ENCODE data around the gene FBRSL1.

The FBRSL1 gene

GRCh38 chr12:132503618-132504204 is 13.8 kb downstream of the FBRSL1 start:
- no peak overlapping the region for H3K9ac ChIP-seq (ENCODE audit: low read depth, low read length)
- H3K27ac ChIP-seq (ENCODE audit: low read length) = no peak overlapping the region
- peaks cover 7% of the 10 kb centered on the region; the same call in 1 of the 2 replicates for H3K4me1 ChIP-seq (ENCODE audit: insufficient read depth, low read length)
- no peaks in the 10 kb centered on the region for H3K27me3 ChIP-seq (ENCODE audit: insufficient read depth, low read length)
- no peaks in the 10 kb centered on the region for H3K9me3 ChIP-seq (ENCODE audit: insufficient read depth, low read depth, low read length)
- no peak overlapping the region for H3K4me3 ChIP-seq (ENCODE audit: low read length)
- no peaks in the 10 kb centered on the region for H3K36me3 ChIP-seq (ENCODE audit: insufficient read depth, low read depth, low read length)

GRCh38 chr12:132505105-132505851 is 15.3 kb downstream of the FBRSL1 start:
- H3K4me3 ChIP-seq (ENCODE audit: low read length) = no peak overlapping the region
- no peak overlapping the region for H3K27ac ChIP-seq (ENCODE audit: low read length)
- peaks cover 7% of the 10 kb centered on the region; the same call in 1 of the 2 replicates for H3K4me1 ChIP-seq (ENCODE audit: insufficient read depth, low read length)
- H3K36me3 ChIP-seq (ENCODE audit: insufficient read depth, low read depth, low read length) = no peaks in the 10 kb centered on the region
- H3K27me3 ChIP-seq (ENCODE audit: insufficient read depth, low read length) = no peaks in the 10 kb centered on the region
- H3K9me3 ChIP-seq (ENCODE audit: insufficient read depth, low read depth, low read length) = no peaks in the 10 kb centered on the region
- H3K9ac ChIP-seq (ENCODE audit: low read depth, low read length) = no peak overlapping the region

GRCh38 chr12:132505852-132506219 is 15.9 kb downstream of the FBRSL1 start:
- no peaks in the 10 kb centered on the region for H3K36me3 ChIP-seq (ENCODE audit: insufficient read depth, low read depth, low read length)
- H3K27ac ChIP-seq (ENCODE audit: low read length) = no peak overlapping the region
- no peaks in the 10 kb centered on the region for H3K9me3 ChIP-seq (ENCODE audit: insufficient read depth, low read depth, low read length)
- no peaks in the 10 kb centered on the region for H3K27me3 ChIP-seq (ENCODE audit: insufficient read depth, low read length)
- H3K9ac ChIP-seq (ENCODE audit: low read depth, low read length) = no peak overlapping the region
- peaks cover 7% of the 10 kb centered on the region; the same call in 1 of the 2 replicates for H3K4me1 ChIP-seq (ENCODE audit: insufficient read depth, low read length)
- no peak overlapping the region for H3K4me3 ChIP-seq (ENCODE audit: low read length)

- Histone ChIP-seq H3K27me3 (ENCODE audit: insufficient read depth, low read length) (no peaks in the 10 kb centered on the region), H3K4me1 (ENCODE audit: insufficient read depth, low read length) (peaks cover 7% of the 10 kb centered on the region; the same call in 1 of the 2 replicates), H3K9ac (ENCODE audit: low read depth, low read length) (no peak overlapping the region), H3K27ac (ENCODE audit: low read length) (no peak overlapping the region), H3K9me3 (ENCODE audit: insufficient read depth, low read depth, low read length) (no peaks in the 10 kb centered on the region), H3K36me3 (ENCODE audit: insufficient read depth, low read depth, low read length) (no peaks in the 10 kb centered on the region), H3K4me3 (ENCODE audit: low read length) (no peak overlapping the region)
These were observed 16.6 kb downstream of the FBRSL1 start for GRCh38 chr12:132506328-132507160.

GRCh38 chr12:132507161-132507538 is 17.2 kb downstream of the FBRSL1 start:
- H3K27ac ChIP-seq (ENCODE audit: low read length) = no peak overlapping the region
- H3K4me1 ChIP-seq (ENCODE audit: insufficient read depth, low read length) = peaks cover 6% of the 10 kb centered on the region; the same call in 1 of the 2 replicates
- no peaks in the 10 kb centered on the region for H3K27me3 ChIP-seq (ENCODE audit: insufficient read depth, low read length)
- H3K9me3 ChIP-seq (ENCODE audit: insufficient read depth, low read depth, low read length) = no peaks in the 10 kb centered on the region
- no peak overlapping the region for H3K9ac ChIP-seq (ENCODE audit: low read depth, low read length)
- no peak overlapping the region for H3K4me3 ChIP-seq (ENCODE audit: low read length)
- no peaks in the 10 kb centered on the region for H3K36me3 ChIP-seq (ENCODE audit: insufficient read depth, low read depth, low read length)

- no peaks in the 10 kb centered on the region for H3K27me3 ChIP-seq (ENCODE audit: insufficient read depth, low read length)
- H3K4me1 ChIP-seq (ENCODE audit: insufficient read depth, low read length) = 0 out of 2 replicates have a peak, but pooled peaks cover 3% of the 10 kb centered on the region
- no peaks in the 10 kb centered on the region for H3K9me3 ChIP-seq (ENCODE audit: insufficient read depth, low read depth, low read length)
- H3K4me3 ChIP-seq (ENCODE audit: low read length) = no peak overlapping the region
- H3K9ac ChIP-seq (ENCODE audit: low read depth, low read length) = no peak overlapping the region
- no peaks in the 10 kb centered on the region for H3K36me3 ChIP-seq (ENCODE audit: insufficient read depth, low read depth, low read length)
- H3K27ac ChIP-seq (ENCODE audit: low read length) = no peak overlapping the region
These were observed 17.9 kb downstream of the FBRSL1 start for GRCh38 chr12:132507656-132508490.

- H3K27ac ChIP-seq (ENCODE audit: low read length) = no peak overlapping the region
- no peak overlapping the region for H3K4me3 ChIP-seq (ENCODE audit: low read length)
- no peaks in the 10 kb centered on the region for H3K9me3 ChIP-seq (ENCODE audit: insufficient read depth, low read depth, low read length)
- no peaks in the 10 kb centered on the region for H3K27me3 ChIP-seq (ENCODE audit: insufficient read depth, low read length)
- H3K36me3 ChIP-seq (ENCODE audit: insufficient read depth, low read depth, low read length) = no peaks in the 10 kb centered on the region
- H3K9ac ChIP-seq (ENCODE audit: low read depth, low read length) = no peak overlapping the region
- 0 out of 2 replicates have a peak, but pooled peaks cover 3% of the 10 kb centered on the region for H3K4me1 ChIP-seq (ENCODE audit: insufficient read depth, low read length)
These were observed 18.5 kb downstream of the FBRSL1 start for GRCh38 chr12:132508491-132508740.

- H3K9me3 ChIP-seq (ENCODE audit: insufficient read depth, low read depth, low read length) = no peaks in the 10 kb centered on the region
- H3K36me3 ChIP-seq (ENCODE audit: insufficient read depth, low read depth, low read length) = no peaks in the 10 kb centered on the region
- H3K27me3 ChIP-seq (ENCODE audit: insufficient read depth, low read length) = no peaks in the 10 kb centered on the region
- no peak overlapping the region for H3K4me3 ChIP-seq (ENCODE audit: low read length)
- H3K9ac ChIP-seq (ENCODE audit: low read depth, low read length) = no peak overlapping the region
- H3K27ac ChIP-seq (ENCODE audit: low read length) = no peak overlapping the region
- H3K4me1 ChIP-seq (ENCODE audit: insufficient read depth, low read length) = 0 out of 2 replicates have a peak, but pooled peaks cover 3% of the 10 kb centered on the region
These were observed 19.1 kb downstream of the FBRSL1 start for GRCh38 chr12:132508860-132509732.

GRCh38 chr12:132510111-132510724 is 20.3 kb downstream of the FBRSL1 start:
- H3K36me3 ChIP-seq (ENCODE audit: insufficient read depth, low read depth, low read length) = no peaks in the 10 kb centered on the region
- H3K27ac ChIP-seq (ENCODE audit: low read length) = no peak overlapping the region
- H3K4me1 ChIP-seq (ENCODE audit: insufficient read depth, low read length) = 0 out of 2 replicates have a peak, but pooled peaks cover 3% of the 10 kb centered on the region
- no peak overlapping the region for H3K4me3 ChIP-seq (ENCODE audit: low read length)
- H3K9me3 ChIP-seq (ENCODE audit: insufficient read depth, low read depth, low read length) = no peaks in the 10 kb centered on the region
- H3K27me3 ChIP-seq (ENCODE audit: insufficient read depth, low read length) = peaks cover 4% of the 10 kb centered on the region; the same call in 1 of the 2 replicates
- H3K9ac ChIP-seq (ENCODE audit: low read depth, low read length) = no peak overlapping the region

GRCh38 chr12:132510746-132511477 is 21.0 kb downstream of the FBRSL1 start:
- H3K4me3 ChIP-seq (ENCODE audit: low read length) = no peak overlapping the region
- H3K9ac ChIP-seq (ENCODE audit: low read depth, low read length) = no peak overlapping the region
- H3K36me3 ChIP-seq (ENCODE audit: insufficient read depth, low read depth, low read length) = no peaks in the 10 kb centered on the region
- 0 out of 2 replicates have a peak, but pooled peaks cover 3% of the 10 kb centered on the region for H3K4me1 ChIP-seq (ENCODE audit: insufficient read depth, low read length)
- H3K9me3 ChIP-seq (ENCODE audit: insufficient read depth, low read depth, low read length) = no peaks in the 10 kb centered on the region
- H3K27ac ChIP-seq (ENCODE audit: low read length) = no peak overlapping the region
- H3K27me3 ChIP-seq (ENCODE audit: insufficient read depth, low read length) = peaks cover 8% of the 10 kb centered on the region; the same call in 1 of the 2 replicates

Data from iPS-20b (cell line).